ENCODE results near the gene NKD1.

NKD1 gene

DNA sequence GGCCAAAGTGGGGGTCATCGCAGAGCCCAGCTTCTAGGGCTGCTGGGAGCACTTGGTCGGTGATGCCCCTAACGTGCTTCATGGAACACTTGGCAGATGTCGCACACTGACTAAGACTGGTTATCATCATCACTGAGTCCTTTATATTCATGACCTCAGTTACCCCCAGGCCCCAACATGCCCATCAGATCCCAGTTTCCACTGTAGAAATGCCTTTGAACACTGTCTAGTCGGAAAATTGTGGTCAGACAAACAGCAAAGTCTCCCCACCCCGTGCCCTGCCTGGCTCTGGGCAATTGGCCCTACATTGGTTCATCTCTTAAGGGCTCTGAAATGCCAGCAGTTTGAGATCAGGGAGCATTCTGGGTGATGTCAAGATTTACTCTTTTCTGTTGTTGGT, 51.3 kb downstream of the NKD1 start:
- no peak for DNase-seq (ENCODE audit: low read depth)

DNA sequence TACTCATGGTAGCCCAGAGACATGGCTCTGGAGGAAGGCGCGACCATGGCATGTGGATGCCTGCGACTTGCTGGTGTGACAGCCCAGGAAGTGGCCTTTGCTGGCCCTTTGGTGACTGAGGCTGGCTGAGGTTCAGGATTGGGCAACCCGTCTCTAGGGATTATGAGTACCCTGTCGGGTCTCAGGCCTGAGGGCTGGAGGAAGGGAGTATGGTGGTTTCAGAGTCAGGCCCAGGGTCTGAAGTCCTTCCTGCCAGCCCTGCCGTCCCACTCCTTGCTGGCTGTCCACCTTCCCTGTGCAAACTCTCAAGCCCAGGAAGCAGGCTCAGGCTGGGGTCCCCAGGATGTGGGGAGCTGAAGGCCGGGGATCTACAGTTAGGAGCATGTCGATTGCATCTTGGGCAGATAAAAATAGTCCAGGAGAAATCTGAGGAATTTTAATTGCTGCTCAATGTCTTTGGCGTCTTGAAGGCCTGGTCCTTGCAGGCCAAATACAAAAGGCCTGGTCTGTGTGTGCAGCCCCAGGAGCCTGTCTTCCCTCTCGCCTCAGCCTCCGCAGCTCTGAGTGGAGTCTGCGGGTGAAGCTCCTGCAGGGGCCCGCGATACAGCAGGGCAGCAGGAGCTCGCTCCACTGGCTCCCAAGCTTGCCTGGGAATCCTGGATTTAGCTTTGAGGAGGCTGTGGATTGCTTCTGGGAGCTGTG, 52.5 kb downstream of the NKD1 start:
- DNase-seq (ENCODE audit: low read depth): no peak

DNA sequence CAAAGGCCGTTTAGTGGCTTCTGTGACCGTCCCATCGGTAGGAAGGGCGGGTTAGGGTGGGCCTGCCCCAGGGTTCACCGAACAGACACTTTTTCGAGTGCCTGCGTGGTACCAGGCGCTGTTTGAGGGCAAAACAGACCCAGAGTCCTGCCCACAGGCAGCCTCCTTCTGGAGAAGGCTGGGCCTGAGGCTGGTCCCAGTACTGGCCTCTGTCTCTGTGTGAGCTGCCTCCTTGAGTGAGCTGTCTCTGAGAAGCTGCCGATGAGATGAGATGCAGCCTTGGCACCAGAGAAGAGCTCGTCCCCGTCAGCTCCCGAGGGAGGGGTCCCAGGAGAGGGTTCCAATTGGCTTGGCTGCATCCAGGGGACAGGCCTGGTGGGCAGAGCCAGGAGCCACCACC, 53.1 kb downstream of the NKD1 start:
- DNase-seq (ENCODE audit: low read depth): no peak

DNA sequence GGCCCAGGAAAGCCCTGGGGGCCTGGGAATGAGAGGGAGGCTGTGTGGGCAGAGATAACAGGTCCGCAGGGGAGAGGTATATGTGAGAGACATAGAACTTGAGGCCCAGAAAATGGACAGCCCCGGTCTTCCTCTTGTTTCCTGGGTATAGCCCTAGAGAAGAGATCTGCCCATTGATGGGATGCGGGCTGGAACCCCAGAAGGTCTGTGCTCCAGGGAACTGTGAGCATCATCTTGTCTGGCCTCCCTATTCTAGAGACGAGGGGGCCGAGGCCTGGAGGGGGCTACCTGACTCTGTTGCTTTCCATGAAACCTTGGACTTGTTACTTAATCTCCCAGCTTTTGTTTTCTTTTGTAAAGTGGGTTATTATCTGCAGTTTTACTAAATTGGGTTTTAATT, 53.9 kb downstream of the NKD1 start:
- DNase-seq (ENCODE audit: low read depth): no peak

DNA sequence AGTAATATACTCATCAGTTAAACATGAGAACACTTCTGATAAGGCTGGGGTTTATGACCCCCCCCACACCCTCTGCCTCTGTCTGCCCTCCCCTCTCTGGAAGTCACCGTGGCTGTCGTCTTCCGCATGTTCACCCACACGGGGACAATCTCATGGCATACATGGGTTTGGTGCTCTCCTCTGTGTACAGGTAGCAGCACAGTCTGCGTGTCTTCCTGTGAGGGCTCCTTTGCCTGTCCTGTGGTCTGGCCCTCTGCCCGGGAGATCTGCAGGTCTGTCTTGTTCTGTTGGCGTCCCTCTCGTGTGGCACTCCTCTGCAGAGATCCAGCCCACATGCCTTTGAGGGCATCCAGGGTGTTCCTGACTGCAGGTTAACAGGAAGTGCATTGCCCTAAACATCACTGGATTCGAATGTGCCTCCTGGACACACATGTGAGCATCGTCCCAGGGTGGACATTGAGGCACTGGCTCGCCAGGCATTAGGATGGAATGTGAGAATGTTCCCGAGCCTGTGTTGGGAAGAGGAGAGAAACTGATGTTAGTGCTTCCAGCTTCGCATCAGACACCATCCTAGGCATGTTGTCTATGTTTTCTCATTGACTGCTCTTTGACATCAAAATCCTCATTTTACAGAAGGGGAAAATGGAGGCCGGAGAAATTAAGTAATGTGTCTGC, 54.5 kb downstream of the NKD1 start:
- DNase-seq (ENCODE audit: low read depth): no peak

DNA sequence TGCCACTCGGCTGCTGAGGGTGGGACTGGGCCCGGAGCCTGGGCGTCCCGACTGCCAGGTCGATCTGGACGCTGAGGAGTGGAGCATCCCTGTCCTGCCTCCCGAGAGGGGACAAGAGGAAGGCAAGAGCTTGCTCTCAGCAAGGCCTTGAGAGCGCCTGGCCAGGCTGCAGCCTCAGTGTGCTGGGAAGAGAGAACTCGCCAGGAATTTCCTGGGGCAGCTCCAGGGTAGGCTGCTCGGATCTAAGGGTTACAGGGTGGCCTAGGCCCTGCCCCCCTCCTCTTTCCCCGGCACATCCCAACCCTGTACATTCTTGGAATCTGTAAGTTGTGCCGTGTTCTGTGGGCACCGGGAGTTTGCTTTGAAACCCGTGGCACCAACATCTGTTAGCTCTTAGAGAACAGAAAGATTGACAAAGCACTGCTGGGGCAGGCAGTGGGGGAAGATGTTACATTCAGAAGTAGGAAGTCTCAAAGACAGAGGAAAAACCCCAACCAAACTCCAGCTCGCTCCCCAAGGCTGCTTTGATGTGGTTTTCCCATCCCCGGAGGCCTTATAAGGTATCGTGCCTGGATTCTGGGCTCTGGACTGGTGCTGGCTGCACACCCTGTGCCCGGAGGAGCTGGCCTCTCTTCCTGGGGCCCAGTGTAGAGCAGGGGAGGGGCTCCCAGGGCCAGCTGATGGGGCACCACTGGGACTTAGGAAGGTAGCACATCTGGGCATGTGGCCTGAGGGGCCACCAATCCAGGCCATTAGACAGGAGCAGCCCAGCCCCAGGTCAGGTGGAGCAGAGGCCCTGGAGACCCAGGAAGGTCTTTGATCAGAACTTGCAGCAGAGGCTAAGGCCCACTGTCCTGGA, 55.2 kb downstream of the NKD1 start:
- peak; percentile 38 for DNase-seq (ENCODE audit: low read depth)

DNA sequence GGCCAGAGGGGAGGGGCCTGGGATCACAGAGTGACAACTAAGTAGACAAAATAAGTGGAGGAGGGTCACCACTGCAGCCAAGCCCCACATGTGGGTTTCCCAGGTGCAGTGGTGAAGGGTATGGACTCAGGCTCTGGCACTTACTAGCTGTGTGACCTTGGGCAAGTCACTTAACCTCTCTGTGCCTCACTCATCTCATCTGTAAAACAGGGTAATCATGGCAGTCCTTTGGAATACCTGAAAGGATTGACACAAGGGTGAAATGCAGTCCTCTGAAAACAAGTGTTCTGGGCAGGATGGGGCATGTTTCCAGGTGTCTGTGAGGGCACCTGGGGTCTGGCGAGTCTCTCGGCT, 55.8 kb downstream of the NKD1 start:
- no peak for DNase-seq (ENCODE audit: low read depth)

DNA sequence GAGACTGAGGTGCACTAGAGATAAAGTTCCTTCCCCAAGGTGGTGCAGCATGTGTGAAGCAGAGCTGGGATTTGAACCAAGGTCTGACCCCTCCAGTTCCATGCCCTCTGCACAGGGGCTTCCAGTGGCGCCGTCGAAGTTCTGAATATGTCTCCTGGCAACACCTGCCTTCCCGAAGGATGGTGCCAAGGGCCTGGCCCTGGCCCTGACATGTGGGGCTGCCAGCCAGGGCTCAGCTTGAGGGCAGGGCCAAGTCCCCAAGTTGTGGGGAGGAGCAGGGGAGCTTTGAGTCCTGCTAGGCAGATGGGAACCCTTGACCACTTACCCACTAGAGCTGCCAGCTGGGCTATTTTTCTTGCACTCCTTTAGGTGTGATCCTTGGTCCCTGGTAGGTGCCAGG, 56.4 kb downstream of the NKD1 start:
- no peak for DNase-seq (ENCODE audit: low read depth)

DNA sequence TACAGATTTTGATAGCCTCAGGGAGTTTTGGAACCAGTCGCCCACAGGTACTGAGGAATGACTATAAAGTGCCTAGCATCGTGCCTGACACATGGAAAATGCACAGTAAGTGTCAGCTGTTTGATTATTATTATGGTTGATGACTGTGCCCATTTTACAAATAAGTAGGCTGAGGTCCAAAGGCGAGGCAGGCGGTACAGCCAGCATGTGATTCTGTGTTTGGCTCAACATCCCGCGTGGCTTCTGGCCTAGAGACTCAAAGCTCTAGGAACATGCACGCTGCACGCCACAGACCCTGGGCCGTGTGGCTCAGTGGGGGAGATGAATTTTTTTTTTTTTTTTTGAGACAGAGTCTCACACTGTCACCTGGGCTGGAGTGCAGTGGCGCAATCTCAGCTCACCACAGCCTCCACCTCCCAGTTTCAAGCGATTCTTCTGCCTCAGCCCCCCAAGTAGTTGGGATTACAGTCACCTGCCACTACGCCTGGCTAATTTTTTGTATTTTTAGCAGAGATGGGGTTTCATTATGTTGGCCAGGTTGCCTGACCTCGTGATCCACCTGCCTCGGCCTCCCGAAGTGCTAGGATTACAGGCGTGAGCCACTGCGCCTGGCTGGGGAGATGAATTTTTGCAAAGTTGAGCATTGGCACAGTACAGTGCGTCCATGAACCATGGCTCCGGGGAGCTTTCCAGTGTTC, 57.7 kb downstream of the NKD1 start:
- no peak for DNase-seq (ENCODE audit: low read depth)

DNA sequence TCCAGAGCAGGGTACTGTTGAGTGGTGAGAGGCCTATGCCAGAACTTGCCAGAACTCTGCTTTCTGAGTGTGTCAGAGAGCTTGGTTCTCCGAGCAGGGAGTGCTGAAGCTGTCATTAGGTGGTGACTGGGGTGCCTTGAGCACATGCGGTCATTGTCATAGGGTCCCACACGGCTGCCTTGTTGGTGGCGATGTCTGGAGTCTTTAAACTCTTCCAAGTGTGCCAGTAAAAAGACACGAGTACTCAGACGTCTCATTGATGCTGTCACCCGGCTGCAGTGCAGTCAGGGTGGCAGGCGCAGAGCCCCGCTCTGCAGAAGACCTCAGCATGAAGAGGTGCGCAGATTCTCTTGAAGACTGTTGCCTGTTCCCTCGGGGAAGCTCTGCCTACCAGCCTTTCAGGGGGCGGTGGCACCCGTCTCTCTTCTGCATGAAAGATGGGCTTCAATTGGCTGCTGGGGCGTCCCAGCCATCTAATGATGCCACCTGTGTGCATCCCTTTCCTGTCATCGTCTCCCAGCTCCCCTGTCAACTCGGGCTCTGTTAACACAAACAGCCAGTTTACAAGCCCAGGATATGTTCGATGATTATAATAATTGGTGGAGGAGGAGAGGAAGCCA, 58.3 kb downstream of the NKD1 start:
- DNase-seq (ENCODE audit: low read depth): no peak

DNA sequence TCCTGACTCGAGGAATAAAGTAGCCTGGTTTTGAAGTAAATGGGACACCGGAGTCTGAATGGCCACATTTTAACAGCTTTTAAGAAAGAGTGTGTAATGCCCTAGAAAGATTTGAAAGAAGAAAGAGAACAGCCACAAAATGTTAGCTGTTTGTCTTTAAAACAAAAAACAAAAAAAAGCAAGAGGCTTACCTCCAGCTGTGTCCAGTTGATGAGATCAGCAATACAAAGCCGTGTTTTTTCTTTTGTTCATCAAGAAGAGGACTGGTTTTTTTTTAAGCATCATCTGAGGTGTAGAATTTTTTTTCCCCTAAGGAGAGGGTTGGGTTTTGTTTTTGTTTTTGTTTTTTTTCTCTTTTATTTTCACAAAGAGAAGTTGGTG, 58.8 kb downstream of the NKD1 start:
- DNase-seq (ENCODE audit: low read depth): no peak

DNA sequence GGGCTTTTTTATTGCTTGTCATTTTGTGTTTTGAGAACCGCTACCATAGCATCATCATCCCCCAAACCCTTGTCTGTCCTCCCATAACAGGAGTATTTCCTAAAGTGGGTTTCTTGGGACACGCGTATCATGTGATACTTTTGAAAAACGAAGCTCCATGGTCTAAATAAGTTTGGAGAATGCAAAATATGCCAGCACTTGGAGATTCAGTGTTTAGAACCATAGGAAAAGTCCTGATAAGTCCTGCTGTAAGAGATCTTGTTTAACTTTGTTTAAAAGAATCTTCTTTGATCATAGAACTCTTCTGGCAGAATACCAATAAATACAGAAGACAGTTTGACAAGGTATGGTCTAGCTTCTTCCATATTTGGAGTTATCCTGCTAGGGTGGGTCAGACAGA, 59.3 kb downstream of the NKD1 start:
- DNase-seq (ENCODE audit: low read depth): no peak

DNA sequence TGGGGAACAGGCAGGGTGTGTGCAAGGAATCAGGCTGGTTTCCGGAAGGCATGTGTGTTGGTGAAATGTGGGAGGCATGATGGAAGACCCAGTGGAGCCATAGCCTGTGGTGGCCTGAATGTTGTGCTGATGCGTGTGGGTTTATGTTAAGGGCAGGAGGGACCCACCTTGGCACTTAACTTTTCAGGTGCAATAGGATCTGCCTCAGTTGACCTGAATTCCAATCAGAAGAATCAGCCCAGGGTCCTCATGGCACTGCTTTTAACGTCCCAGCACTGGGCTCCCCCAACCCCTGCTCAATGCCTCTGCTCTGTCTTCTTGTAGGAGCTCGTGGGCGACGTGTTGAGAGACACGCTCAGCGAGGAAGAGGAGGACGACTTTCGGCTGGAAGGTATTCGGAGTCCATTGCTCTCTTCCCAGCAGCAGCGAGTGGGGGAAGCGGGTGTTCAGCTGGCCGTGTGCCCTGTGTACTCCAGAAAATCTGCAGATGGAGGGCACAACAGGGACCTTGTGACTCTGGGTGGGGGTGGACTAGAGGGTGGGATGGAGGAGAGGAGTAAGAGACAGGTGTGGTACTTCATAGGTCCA, 59.9 kb downstream of the NKD1 start:
- no peak for DNase-seq (ENCODE audit: low read depth)

DNA sequence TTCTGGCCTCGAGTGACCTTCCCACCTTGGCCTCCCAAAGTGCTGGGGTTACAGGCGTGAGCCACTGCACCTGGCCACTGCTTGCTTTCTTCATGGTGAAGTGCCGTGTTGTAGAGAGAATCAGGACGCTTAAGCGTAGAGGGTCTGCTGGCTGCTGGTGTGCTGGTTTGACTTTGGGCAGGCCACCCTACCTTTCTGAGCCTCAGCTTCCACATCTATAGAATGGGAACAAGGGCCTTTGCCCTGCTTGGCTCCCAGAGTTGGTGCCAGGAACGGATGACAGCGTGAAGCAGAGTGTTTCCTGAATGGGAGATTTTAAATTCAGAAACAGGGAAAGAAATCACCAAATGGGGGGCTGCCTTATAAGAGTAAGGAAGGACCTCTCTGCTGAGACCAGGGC, 60.9 kb downstream of the NKD1 start:
- no peak for DNase-seq (ENCODE audit: low read depth)

DNA sequence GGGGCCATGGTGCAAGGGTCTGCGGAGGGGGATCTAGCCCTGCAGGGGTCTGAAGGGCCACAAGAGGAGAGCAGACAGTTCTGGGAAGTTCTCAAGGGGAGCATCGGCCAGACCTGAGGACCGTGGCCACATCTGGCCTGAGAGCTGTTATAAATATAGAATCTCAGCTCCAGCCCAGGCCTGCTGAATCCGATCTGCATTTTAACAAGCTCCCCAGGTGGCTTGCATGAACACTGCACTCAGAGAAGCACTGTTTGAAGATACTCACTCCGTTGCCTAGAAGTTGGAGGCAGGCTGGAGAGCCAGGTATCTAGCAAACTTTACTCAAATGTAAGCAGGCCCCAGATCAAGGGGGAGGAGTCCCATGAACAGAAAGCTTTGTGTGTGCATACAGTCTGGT, 61.3 kb downstream of the NKD1 start:
- DNase-seq (ENCODE audit: low read depth): no peak

DNA sequence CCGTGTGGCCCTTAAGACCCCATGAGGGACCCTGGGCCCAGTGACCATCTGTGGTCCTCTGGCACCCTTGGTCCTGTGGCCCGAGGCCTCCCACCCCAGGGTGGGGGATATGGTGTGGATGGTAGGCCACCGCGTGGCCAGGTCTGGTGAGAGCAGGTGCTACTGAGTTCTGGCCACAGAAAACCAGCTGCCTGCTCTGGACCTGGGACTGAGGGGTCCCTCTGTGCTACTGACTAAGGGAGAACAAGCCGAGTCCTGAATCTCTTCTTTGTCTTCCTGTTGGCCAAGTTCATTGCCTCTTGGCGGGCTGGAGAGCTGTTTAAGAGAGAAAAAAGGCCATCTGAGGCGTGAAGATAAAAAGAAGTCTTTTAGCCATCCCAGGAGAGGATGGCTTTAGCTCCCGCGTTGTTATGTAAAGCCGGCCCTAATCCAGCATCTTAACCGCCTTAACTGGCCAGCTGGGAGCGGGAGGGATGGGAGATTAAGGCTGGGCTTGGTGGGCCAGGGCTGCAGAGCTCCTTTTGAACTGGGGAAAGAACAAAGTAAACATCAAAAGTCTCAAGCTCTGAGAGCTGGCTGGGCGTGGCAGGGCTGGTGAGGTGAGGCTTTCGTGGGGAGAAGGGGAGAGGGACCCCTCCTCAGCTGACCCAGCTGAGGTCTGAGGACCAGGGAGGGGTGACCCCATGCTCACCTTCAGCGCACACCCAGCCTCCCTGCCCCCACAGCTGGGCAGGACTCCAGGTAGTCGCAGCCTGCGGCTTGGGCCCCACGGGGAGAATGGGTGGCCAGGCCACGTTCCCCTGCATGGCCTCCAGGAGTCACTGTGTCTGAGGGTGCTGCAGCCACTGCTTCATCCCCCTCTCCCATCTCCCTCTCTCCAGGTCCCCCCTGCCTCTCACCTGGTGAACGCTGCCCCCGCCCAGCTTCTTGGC, 62.4 kb downstream of the NKD1 start:
- no peak for DNase-seq (ENCODE audit: low read depth)

DNA sequence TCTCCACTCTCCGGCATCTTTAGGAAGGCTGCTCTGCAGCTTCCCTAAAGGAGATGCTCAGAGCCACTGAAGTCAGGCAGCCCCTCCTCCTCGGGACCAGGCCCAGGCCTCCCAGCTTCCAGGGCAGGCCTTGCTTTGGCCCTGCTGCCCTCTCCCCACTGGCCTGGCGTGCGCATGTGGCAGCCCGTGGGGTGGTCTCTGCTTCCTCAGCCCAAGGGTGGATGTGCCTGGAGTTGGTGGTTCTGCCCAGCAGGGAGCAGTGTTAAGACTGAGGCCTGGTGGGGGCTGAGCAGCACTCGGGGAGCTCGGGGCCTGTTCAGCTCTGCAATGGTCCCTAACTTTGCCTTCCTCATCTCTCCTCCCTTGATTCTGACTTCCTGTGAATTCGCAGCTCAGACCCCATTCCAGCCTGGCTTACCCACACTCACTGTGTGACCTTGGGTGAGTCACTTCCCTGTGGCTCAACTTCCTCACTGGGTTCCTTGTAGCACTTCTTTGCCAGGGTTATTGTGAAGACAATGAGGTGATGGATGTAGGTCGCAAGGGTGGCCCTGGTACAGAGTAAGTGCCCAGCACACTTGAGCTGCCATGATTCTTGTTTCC, 63.2 kb downstream of the NKD1 start:
- DNase-seq (ENCODE audit: low read depth): peak; percentile 47

DNA sequence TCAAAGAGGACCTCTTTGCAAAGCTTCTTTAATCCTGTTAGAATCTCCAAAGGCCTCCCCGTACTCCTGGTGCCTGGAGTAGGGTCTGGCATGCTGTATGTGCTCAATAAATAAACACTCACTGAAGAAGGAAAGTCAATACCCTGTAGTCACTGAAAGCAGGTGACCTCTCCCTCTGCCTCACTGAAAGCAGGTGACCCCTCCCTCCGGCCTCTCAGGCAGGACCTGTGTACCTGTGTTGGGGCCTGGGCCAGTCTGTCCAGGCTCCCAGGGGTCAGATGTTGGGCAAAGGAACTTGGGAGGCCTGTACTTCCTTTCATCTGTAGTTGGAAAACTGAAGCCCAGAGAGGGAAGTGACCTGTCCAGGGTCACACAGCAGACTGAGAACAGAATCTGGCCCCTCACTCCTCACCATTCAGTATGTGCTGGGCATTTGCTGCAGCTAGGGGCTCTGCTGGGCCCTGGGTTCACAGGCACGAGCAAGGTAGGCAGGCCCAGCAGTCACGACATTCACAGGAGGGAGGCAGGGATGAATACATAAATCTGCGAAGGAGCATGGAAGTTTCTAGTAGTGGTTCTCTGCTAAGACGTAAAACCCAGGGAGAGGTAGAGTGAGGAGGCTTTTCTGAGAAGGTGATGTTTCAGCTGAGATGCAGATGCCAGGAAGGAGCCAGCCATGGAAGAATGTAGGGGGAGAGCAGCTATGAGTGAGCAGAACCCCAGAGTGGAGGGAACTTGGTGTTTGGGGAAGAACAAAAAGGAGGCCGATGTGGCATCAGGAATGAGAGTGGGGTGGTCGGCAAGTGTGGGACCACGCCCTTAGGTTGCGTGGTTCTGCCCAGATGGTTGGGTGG, 64.0 kb downstream of the NKD1 start:
- DNase-seq (ENCODE audit: low read depth): no peak

DNA sequence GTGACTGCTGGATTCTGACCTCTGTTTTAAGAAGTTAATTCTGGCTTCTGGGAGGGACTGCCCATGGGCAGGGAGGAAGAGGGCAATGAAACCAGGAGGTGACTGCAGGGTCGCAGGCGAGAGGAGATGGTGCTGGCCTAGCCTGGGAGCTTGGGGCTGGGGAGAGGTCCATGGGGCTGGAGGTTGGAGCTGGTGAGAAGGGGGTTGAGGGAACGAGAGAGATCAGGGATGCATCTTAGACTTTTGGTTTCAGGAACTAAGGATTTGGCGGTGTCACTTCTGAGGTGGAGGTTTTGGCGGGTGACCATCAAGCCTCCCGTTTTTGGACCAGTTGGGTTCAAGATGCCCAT, 64.6 kb downstream of the NKD1 start:
- DNase-seq (ENCODE audit: low read depth): no peak

Measured in amniotic epithelial cell (primary cell).